Measurements from ENCODE around the gene PCDH9.

PCDH9 gene

DNA sequence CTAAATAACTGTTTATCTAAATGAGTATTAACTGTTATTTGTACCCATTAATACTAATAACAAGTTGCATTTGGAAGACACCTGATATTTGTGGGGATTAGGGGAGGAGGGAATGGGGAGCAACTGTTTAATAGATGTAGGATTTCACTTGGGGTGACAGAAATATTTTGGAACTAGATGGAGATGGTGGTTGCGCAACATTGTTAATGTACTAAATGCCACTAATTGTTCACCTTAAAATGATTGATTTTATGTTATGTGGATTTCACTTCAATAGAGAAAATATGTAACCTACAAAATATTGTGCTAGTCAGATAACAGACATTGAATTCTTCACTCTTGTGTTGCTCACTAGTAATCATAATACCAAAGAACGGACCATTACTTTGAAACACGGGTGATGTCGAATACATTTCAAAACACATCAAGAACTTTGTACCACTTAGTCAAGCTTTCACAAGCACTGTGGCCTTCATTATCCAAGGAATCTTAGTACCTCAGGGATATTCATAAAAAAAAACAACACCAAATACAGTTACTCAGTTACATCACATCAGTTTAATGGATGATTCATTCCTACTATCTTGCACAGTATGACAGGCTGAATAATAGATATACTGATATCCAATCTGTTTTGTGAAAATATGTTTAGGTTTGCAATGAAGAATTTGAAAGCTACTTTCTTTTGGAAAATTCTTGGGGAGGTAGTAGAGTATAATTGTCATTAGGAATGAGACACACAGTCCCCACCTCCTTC, 721.8 kb downstream of the PCDH9 start:
- TF ChIP-seq, protein P1, sequence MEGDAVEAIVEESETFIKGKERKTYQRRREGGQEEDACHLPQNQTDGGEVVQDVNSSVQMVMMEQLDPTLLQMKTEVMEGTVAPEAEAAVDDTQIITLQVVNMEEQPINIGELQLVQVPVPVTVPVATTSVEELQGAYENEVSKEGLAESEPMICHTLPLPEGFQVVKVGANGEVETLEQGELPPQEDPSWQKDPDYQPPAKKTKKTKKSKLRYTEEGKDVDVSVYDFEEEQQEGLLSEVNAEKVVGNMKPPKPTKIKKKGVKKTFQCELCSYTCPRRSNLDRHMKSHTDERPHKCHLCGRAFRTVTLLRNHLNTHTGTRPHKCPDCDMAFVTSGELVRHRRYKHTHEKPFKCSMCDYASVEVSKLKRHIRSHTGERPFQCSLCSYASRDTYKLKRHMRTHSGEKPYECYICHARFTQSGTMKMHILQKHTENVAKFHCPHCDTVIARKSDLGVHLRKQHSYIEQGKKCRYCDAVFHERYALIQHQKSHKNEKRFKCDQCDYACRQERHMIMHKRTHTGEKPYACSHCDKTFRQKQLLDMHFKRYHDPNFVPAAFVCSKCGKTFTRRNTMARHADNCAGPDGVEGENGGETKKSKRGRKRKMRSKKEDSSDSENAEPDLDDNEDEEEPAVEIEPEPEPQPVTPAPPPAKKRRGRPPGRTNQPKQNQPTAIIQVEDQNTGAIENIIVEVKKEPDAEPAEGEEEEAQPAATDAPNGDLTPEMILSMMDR (IDR thresholded peaks at IDR 0.05; ENCODE audit: low read depth, low read length), result no peak
- no peak overlapping the region for H3K4me3 ChIP-seq (ENCODE audit: low read depth, low read length)

DNA sequence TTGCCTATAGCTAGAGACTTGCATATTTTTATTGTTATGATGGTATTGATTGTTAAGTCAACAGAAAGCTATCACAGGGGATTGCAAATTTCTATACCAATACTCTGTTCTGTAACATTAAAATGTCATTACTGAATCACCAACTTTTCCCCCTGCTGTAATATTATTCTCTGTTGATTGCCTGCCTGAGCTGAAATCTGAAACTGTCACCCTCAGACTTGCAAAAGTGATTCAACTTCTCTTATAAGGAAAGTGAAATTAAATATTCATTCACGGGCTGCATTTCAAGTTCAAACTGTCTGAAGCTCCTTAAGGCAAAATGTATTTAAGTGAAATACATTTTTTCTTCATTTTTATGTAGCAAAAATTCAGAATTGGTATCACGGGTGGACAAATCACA, 723.2 kb downstream of the PCDH9 start:
- no peak overlapping the region for H3K4me3 ChIP-seq (ENCODE audit: low read depth, low read length)
- TF ChIP-seq, protein P1 (IDR thresholded peaks at IDR 0.05; ENCODE audit: low read depth, low read length), result no peak

DNA sequence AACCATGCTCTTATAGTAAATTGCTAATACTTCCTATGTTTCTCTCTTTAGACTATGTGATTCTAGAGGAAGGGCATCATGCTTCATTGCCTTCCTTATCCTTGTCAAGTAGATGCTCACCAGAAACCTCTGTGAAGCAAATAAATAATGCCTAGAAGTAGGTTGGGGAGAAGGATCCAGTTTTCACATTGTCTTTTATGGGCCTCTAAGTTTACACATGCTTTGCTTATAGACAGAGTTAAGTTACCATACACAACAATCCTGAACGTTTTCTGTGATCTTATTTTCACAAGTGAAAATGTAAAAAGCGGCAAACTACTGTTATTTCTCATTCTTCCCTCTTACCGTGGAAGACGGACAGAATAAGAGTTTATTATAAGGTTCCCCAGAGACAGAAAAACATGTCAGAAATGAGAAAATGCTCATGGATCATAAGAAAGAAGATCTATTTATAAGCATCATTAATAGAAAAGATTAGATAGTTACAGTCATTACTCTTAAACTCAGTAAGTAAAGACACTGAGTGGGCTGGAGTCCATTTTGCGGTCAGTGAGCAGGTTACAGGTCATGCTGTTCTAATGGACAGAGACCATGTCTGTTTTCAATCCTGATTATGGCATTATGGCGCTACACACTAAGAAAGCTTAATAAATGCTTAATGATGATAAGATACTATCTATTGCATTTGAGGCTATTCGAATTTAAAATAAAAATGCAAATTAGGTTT, 723.9 kb downstream of the PCDH9 start:
- TF ChIP-seq, protein P1 (IDR thresholded peaks at IDR 0.05; ENCODE audit: low read depth, low read length), result no peak
- no peak overlapping the region for H3K4me3 ChIP-seq (ENCODE audit: low read depth, low read length)

DNA sequence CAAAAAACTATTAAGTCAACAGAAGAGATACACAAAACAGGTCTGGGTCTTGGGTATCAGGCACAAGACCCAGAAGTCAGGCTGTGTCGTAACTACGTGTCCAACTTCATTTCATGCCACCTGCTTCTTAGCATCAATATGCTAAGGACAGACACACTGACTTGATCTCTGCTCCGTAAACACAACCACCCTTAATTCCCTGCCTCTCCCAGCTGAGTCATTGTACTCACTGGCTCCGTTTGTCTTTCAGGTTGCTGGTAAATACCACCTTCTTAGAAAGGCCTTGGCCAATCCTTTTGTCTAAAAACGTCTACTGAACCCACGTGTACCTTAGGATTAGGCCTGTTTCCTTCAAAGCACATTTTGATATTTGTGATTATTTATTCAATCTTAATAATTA, 726.2 kb downstream of the PCDH9 start:
- no peak overlapping the region for H3K4me3 ChIP-seq (ENCODE audit: low read depth, low read length)

DNA sequence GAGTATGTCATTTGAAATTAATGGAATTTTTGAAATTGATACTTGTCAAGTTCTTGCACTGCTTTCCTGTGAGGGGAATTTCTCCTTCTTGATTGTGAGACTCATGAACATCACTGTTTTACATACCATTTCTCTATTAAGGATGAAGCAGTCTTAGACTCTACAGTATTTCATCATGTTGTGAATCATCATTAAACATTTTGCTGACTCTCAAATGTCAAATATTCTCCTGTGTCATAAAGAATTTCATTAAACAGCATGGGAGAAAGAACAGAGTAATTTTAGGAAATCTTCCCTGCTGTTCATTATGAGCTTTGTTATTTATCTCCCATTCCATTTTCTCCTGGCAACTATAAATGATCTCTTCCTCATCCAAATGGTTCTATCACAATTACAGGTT, 729.0 kb downstream of the PCDH9 start:
- TF ChIP-seq, protein P1 (IDR thresholded peaks at IDR 0.05; ENCODE audit: low read depth, low read length), result no peak
- H3K4me3 ChIP-seq (ENCODE audit: low read depth, low read length), result no peak overlapping the region

More for the DNA sequence above, 726.2 kb downstream of the PCDH9 start:
- TF ChIP-seq, protein P1 (IDR thresholded peaks at IDR 0.05; ENCODE audit: low read depth, low read length), result no peak

DNA sequence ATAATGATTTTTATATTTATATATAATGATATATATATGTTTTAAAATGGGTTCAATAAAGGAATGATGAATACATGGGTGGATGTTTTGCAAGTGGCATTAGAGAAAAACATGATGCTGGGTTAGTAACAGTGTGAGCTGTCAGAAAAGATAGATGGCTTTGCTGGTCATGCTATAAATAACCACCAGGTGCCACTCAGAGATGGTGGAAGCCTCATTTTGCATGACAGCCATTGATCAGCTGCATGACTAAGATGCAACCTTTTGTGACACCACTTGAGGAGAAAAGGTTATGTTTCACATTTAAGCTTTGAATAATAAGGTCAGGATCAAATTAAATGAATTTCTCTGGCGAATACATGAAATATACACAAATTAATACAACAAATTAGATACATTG, 737.7 kb downstream of the PCDH9 start:
- TF ChIP-seq, protein P1 (IDR thresholded peaks at IDR 0.05; ENCODE audit: low read depth, low read length), result no peak
- H3K4me3 ChIP-seq (ENCODE audit: low read depth, low read length), result no peak overlapping the region

DNA sequence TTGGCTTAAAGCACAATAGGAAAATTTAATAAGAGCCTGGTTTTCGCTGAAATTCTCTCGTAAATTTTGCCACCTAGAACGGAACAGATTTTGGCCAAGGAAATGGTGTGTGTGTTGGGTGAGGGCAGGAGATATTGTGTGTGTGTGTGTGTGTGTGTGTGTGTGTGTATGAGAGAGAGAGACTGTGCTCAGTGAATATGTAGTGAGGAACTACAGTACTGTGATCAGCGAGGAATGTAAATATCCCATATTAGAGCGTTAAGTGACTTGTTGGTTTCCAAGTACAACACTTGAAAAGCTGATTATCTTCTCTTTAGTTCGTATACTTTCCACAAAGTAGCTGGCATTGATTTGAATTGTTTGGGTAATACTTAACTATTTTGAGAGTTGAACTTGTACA, 738.9 kb downstream of the PCDH9 start:
- TF ChIP-seq, protein P1 (IDR thresholded peaks at IDR 0.05; ENCODE audit: low read depth, low read length), result no peak
- H3K4me3 ChIP-seq (ENCODE audit: low read depth, low read length), result no peak overlapping the region
